Left lung (tissue), 10 donors: ENCODE measurements around the gene MYRF. TPM values are rescaled to one million over a fixed set of nuclear protein-coding genes. Genes with fewer than 3 reads are reported as not detected.

Experiments
- ATAC-seq: fragments of 200-7000 bp; cut with Tn5 transposase; one replicate; pipeline ENCODE4 v1.9.1; 2020; ENCODE audit warnings: moderate library complexity
- DNase-seq, 4 donors: peaks; one replicate each; pipeline ENCODE4 v3.0.0-alpha.2; 2013 to 2020
- H3K27ac ChIP-seq, 2 donors: fragments of 200-600 bp; sonication (generic) in 1 of 2; one replicate each; pipeline versions ENCODE4 v1.5.0 to v1.8.0; 2020 to 2021
- H3K27me3 ChIP-seq, 2 donors: fragments of 200-600 bp; sonication (generic) in 1 of 2; one replicate each; pipeline versions ENCODE4 v1.5.0 to v1.8.0; 2020 to 2021
- H3K36me3 ChIP-seq, 2 donors: fragments of 200-600 bp; sonication (generic) in 1 of 2; one replicate each; pipeline versions ENCODE4 v1.5.0 to v1.8.0; 2020 to 2021
- H3K4me1 ChIP-seq, 2 donors: fragments of 200-600 bp; one replicate each; pipeline ENCODE4 v1.8.0; 2021
- H3K4me3 ChIP-seq, 2 donors: fragments of 200-600 bp; sonication (generic) in 1 of 2; one replicate each; pipeline versions ENCODE4 v1.5.0 to v1.8.0; 2020 to 2021; ENCODE audit warnings: mild to moderate bottlenecking in 1 of 2
- H3K9me3 ChIP-seq, 2 donors: fragments of 200-600 bp; sonication (generic) in 1 of 2; one replicate each; pipeline versions ENCODE4 v1.5.0 to v1.8.0; 2020 to 2021
- CTCF ChIP-seq, 2 donors: fragments of 200-600 bp; sonication (generic) in 1 of 2; IDR thresholded peaks; one replicate each; pipeline versions ENCODE4 v1.5.0 to v1.8.0; 2021; ENCODE audit warnings: antibody characterized with exemption in 2 of 2
- intact Hi-C, 2 donors: fragments of 100-400 bp; cut with DNase I; formaldehyde crosslinking; loops; one replicate each; pipeline versions ENCODE4 v1.11.2 to v1.14.2; 2022
- polyA plus RNA-seq, 6 donors: library from polyadenylated mRNA; unstranded; fragments of 120-200 nt; gene quantifications; one replicate each; pipeline ENCODE4 v1.2.1, GENCODE V29; 2013; ENCODE audit not compliant: insufficient read length in 6 of 6
- total RNA-seq, 2 donors: library from RNA; stranded (reverse); fragmentation: NEBNext Ultra II Directional; extraction: Animal tissue kit (Norgen Biotek cat#: 25700); gene quantifications; one replicate each; pipeline ENCODE4 v1.2.1, GENCODE V29; 2021
- donor health status: DM: no; HTN: yes; CAD: no.
- donor health status: DM: no; HTN: no; CAD: no.

MYRF gene
- total and polyA plus RNA-seq, 8 donors: 15.4 to 37.2 (median 29.9) TPM

GRCh38 chr11:61775606-61776554, 23.4 kb downstream of the MYRF start:
- H3K4me3 ChIP-seq: no peak overlapping the region
- intact Hi-C loops: no loop called here
- ATAC-seq (no peak), DNase-seq (peak in 1 of 4 donors; percentile 59)
- peaks cover 0 to 19% of the 10 kb centered on the region in 2 donors for H3K4me1 ChIP-seq
- H3K27ac ChIP-seq: no peak overlapping the region
- H3K27me3 ChIP-seq: peaks cover 0 to 15% of the 10 kb centered on the region in 2 donors
- no peaks in the 10 kb centered on the region for H3K36me3 ChIP-seq
- H3K9me3 ChIP-seq: no peaks in the 10 kb centered on the region
- no peak for TF ChIP-seq CTCF (IDR thresholded peaks at IDR 0.05)

GRCh38 chr11:61776561-61777075, 24.2 kb downstream of the MYRF start:
- TF ChIP-seq CTCF (IDR thresholded peaks at IDR 0.05): peak; percentile 38 to 68
- Histone ChIP-seq H3K27ac (no peak overlapping the region), H3K36me3 (no peaks in the 10 kb centered on the region), H3K4me1 (peaks cover 0 to 19% of the 10 kb centered on the region in 2 donors), H3K4me3 (no peak overlapping the region), H3K27me3 (peaks cover 0 to 15% of the 10 kb centered on the region in 2 donors), H3K9me3 (no peaks in the 10 kb centered on the region)
- peak in 2 of 4 donors; percentile 51 to 77 for DNase-seq
- intact Hi-C loops: no loop called here
- peak; percentile 51 for ATAC-seq

GRCh38 chr11:61777234-61778090, 25.0 kb downstream of the MYRF start:
- intact Hi-C loops: no loop called here
- peak; percentile 25 for ATAC-seq
- H3K9me3 ChIP-seq: no peaks in the 10 kb centered on the region
- H3K27ac ChIP-seq: no peak overlapping the region
- no peak for TF ChIP-seq CTCF (IDR thresholded peaks at IDR 0.05)
- peaks cover 0 to 15% of the 10 kb centered on the region in 2 donors for H3K27me3 ChIP-seq
- H3K4me3 ChIP-seq: peak overlapping the region in 1 of 2 donors; percentile 11
- H3K36me3 ChIP-seq: no peaks in the 10 kb centered on the region
- peaks cover 0 to 13% of the 10 kb centered on the region in 2 donors for H3K4me1 ChIP-seq
- DNase-seq: peak in 1 of 4 donors; percentile 91

- peaks cover 0 to 8% of the 10 kb centered on the region in 2 donors for H3K4me1 ChIP-seq
- H3K9me3 ChIP-seq: no peaks in the 10 kb centered on the region
- ATAC-seq (no peak), DNase-seq (peak in 1 of 4 donors; percentile 16)
- no peaks in the 10 kb centered on the region for H3K36me3 ChIP-seq
- intact Hi-C loops: no loop called here
- H3K4me3 ChIP-seq: no peak overlapping the region
- H3K27me3 ChIP-seq: peaks cover 0 to 15% of the 10 kb centered on the region in 2 donors
- H3K27ac ChIP-seq: no peak overlapping the region
- TF ChIP-seq CTCF (IDR thresholded peaks at IDR 0.05): no peak
Measured at GRCh38 chr11:61778357-61778886, 26.0 kb downstream of the MYRF start.
